Measurements from ENCODE around the gene FBXO33.
A peak's percentile ranks its signal among the peaks of the same experiment; 100 is the strongest.

The FBXO33 gene

GRCh38 chr14:39432179-39432618 is at the start of gene FBXO33:
Gene FBXO33, minus strand, starts transcription at chr14:39432433. Its CDS starts 271 bp downstream, at chr14:39432162.
- DNase-seq (ENCODE audit: low read depth) = peak; percentile 96

- DNase-seq (ENCODE audit: low read depth) = no peak
Observed at GRCh38 chr14:39474416-39474911, 42.2 kb upstream of the FBXO33 start.

- DNase-seq (ENCODE audit: low read depth) = no peak
Observed at GRCh38 chr14:39472078-39472477, 39.8 kb upstream of the FBXO33 start.

GRCh38 chr14:39469094-39469710 is 37.0 kb upstream of the FBXO33 start:
- DNase-seq (ENCODE audit: low read depth) = no peak

- no peak for DNase-seq (ENCODE audit: low read depth)
Observed at GRCh38 chr14:39467889-39468524, 35.8 kb upstream of the FBXO33 start.

DNA sequence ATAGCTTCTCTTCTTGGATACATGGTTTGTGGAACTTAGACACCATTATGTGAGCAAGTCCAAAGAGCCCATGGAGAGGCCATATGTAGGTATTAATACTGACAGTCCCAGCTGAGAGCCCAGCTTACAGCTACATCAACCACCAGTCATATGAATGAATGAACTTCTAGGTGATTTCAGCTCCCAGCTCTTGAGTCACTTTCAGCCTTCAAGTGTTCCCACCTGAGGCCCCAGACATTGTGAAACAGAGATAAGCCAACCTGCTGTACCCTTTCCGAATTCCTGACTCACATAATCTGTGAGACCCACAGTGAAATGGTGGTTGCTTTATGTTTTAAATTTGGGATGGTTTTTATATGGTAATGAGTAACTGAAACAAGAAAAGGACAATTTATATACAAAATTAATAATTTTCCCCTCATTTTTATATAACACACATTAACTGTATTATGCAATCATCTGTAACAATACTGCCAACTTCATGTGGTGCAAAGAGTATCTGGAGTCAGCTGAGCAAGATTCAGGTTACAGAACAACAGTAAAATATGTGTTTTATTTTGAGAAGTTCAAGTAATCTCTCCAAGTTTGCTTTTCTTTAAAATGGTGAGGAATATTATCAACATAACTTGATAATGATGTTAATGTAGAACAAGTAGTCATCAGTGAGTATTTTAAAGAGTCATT is 27.7 kb upstream of the FBXO33 start:
- no peak for DNase-seq (ENCODE audit: low read depth)

- DNase-seq (ENCODE audit: low read depth) = no peak
Observed at GRCh38 chr14:39456702-39457250, 24.5 kb upstream of the FBXO33 start.

GRCh38 chr14:39454906-39455539 is 22.8 kb upstream of the FBXO33 start:
- no peak for DNase-seq (ENCODE audit: low read depth)

DNA sequence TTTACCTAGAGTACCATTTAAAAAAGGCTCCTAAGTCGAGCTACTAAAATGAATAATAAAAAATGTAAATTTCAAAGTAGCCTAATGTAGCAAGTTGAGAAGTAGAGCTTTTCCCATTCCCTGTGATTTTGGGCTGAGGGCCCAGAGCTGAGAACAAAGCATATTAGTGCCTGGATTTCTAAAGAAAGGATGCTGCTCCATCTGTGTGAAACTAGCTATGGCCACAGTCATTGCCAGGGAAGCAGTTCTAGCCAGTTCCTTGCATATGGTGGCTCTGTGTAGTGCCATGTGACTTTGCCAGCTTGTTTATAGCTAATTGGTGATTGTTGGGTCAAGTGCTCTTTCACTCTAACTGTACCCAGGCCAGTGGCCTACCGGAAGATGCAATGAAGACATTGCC is 20.4 kb upstream of the FBXO33 start:
- DNase-seq (ENCODE audit: low read depth) = no peak

- DNase-seq (ENCODE audit: low read depth) = no peak
Observed at GRCh38 chr14:39451811-39452210, 19.6 kb upstream of the FBXO33 start.

DNA sequence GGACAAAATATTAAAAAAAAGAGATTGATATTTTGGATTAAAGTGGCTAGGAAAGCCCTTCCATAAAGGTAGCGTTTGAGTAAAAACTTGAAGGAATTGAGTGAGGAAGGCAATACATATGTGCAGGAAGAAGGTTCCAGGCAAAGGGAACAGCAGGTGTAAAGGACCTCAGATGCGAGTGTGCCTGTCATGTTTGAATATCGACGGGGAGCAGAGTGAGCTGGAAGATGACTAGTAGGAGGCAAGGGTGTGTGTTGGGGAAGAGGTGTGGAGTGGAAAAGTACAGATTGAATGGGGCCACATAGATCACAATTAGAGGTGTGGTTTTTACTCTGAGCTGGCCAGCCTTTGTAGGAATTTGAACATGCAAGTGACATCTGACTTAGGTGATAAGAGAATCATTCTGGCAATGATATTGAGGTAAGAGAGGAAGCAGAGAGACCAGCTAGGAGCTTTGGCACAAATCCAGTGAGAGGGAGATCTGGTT is 15.0 kb upstream of the FBXO33 start:
- DNase-seq (ENCODE audit: low read depth) = no peak

GRCh38 chr14:39446131-39446744 is 14.0 kb upstream of the FBXO33 start:
- DNase-seq (ENCODE audit: low read depth) = no peak

DNA sequence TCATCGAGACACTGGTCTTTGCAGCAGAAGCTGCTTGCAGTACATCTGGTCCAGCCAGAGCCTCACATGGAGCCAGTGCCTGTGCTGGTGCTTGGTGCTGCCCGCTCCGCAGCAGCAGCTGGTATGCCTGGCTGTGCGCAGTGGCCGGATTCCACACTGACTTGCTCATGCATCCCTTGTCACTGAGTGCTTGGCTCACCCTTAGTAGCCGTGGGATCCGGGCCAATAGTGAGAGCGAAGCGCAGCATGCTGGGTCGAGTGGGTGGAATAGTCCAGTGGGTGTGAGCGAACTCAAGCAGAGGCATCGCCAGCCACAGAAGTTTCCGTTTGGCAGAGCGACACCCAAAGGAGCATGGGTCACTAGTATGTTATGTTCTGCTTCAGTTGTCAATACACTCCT is 10.1 kb upstream of the FBXO33 start:
- no peak for DNase-seq (ENCODE audit: low read depth)

- DNase-seq (ENCODE audit: low read depth) = no peak
Observed at GRCh38 chr14:39441805-39442204, 9.6 kb upstream of the FBXO33 start.

DNA sequence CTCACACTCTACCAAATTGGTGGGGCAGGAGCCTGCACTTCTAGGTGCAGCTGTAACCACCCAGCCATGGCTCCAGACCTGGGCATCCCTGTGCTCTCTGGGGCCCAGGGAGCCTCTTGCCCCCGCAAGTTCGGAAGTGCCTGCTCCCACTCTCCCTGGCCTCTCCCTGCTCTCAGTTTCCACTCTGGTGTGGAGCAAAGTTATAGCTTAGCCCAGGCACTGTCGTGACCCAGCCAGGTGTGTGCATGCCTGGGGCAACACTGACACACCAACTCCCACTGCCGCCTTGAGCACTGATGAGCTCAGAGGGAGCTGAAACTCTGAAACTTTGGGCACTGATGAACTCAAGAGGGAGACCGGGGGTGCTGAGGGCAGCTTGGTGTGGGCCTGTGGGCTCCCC is 8.7 kb upstream of the FBXO33 start:
- no peak for DNase-seq (ENCODE audit: low read depth)

- DNase-seq (ENCODE audit: low read depth) = no peak
Observed at GRCh38 chr14:39435241-39435640, 3.0 kb upstream of the FBXO33 start.

DNA sequence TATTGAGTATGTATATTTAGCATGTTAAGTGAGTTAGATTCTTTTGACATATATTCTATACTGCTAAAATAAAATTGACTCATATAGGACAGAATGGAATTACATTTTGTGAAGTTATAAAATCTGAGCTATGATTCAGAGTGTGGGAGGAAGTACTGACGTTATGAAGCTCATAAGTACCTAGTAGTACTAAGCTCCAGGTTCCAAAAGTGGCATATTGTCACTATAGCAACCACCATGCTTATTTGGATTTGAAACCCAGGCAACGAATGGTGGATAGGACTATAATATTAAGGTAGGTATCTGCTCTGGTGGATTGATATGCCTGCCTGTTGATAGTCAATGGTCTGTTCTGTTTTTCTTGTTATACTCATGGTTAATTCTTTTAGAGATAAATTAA is 2.2 kb upstream of the FBXO33 start:
- no peak for DNase-seq (ENCODE audit: low read depth)

GRCh38 chr14:39433452-39433813 is 1.2 kb upstream of the FBXO33 start:
- DNase-seq (ENCODE audit: low read depth) = no peak

- DNase-seq (ENCODE audit: low read depth) = no peak
Observed at GRCh38 chr14:39432619-39433451, 602 bp upstream of the FBXO33 start.

DNA sequence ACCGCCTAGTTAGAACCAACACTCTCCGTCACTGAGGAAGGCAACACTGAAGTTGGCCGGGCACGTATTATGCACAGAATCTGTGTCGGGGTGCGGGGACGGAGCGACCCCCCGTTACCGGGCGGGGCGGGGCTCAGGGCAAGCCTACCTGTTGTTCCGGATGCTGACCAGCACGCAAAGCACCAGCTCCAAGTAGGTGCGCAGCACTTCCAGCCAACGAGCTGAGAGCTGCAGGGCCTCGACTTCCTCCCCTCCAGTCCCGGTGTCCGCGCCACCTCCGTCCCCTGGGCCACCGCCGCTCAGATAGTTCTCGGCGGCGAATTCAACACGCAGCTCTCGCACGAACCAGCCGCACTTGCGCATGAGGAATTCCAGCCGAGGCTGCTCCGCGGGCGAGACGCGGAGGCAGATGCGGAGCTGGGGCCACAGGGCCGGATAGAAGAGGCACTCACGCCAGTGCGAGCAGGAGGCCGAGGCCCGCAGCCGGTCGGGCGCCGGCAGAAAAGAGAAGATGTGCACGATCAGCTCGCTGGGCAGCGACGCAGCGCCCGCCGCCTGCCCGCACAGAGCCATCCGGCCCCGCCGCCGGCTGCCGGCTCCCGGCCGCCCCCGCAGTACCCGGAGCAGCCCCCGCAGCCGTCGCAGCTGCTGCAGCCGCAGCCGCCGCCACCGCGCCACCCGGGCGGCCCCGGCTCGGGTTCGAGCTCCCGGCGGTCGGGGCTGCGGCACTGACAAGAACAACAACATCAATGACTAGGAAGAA is 636 bp downstream of the FBXO33 start:
- peak; percentile 30 for DNase-seq (ENCODE audit: low read depth)

All from stimulated activated CD8-positive, alpha-beta memory T cell treated with anti-CD3 and anti-CD28 coated beads, Interleukin-12 subunit alpha, Interleukin-12 subunit beta, amount 100 ng/mL, for 4 hours (primary cell).